Suprapubic skin (tissue), 4 donors: ENCODE results near the gene DOK4. TPM values are rescaled to one million over a fixed set of nuclear protein-coding genes. Genes with fewer than 3 reads are reported as not detected.

ENCODE experiments used
- DNase-seq, 2 donors: peaks; one replicate each; pipeline ENCODE4 v3.0.0-alpha.2; 2019; ENCODE audit warnings: low spot score in 2 of 2
- H3K27ac ChIP-seq: fragments of 200-600 bp; sonication (generic); one replicate; pipeline ENCODE4 v1.5.1; 2019
- H3K27me3 ChIP-seq: fragments of 200-600 bp; sonication (generic); one replicate; pipeline ENCODE4 v1.5.1; 2019
- H3K36me3 ChIP-seq: fragments of 200-600 bp; sonication (generic); one replicate; pipeline ENCODE4 v1.5.1; 2019
- H3K4me1 ChIP-seq: fragments of 200-600 bp; sonication (generic); one replicate; pipeline ENCODE4 v1.5.1; 2019
- H3K4me3 ChIP-seq: fragments of 200-600 bp; sonication (generic); one replicate; pipeline ENCODE4 v1.5.1; 2019; ENCODE audit warnings: mild to moderate bottlenecking
- H3K9me3 ChIP-seq: fragments of 200-600 bp; sonication (generic); one replicate; pipeline ENCODE4 v1.5.1; 2019
- EP300 ChIP-seq: sonication (generic); formaldehyde crosslinking; IDR thresholded peaks from one replicate; pipeline ENCODE4 v1.6.1; 2017; ENCODE audit warnings: antibody characterized with exemption
- POLR2A ChIP-seq, 2 donors: fragments of 450-650 bp; IDR thresholded peaks; one replicate each; pipeline ENCODE4 v1.6.1; 2017; ENCODE audit warnings: antibody characterized with exemption in 2 of 2, mild to moderate bottlenecking in 2 of 2, moderate library complexity in 2 of 2
- POLR2AphosphoS5 ChIP-seq, 3 donors: sonication (generic); formaldehyde crosslinking; IDR thresholded peaks; one replicate each; pipeline ENCODE4 v1.6.1; 2017; ENCODE audit warnings: antibody characterized with exemption in 3 of 3
- WGBS: methylation state at CpG from one replicate; pipeline ENCODE4 v1.1.5; 2018; 5-methylcytosine and 5-hydroxymethylcytosine counted together
- total RNA-seq, 4 donors: library from RNA; depleted of rRNA; stranded (reverse); fragments of >200 nt; gene quantifications; one replicate each; pipeline ENCODE4 v1.1.0, GENCODE V29; 2016
- TF ChIP-seq, protein P1 (sequence below), 2 donors: fragments of 200-600 bp in 1 of 2; fragments of 450-650 bp in 1 of 2; sonication (generic) in 1 of 2; IDR thresholded peaks; one replicate each; pipeline ENCODE4 v1.5.1; 2016 to 2019; ENCODE audit warnings: antibody characterized with exemption in 2 of 2, mild to moderate bottlenecking in 1 of 2, moderate library complexity in 1 of 2

The DOK4 gene
- total RNA-seq, 4 donors from 2014 or later, result 29.8 to 66.8 (median 51.3) TPM

DNA sequence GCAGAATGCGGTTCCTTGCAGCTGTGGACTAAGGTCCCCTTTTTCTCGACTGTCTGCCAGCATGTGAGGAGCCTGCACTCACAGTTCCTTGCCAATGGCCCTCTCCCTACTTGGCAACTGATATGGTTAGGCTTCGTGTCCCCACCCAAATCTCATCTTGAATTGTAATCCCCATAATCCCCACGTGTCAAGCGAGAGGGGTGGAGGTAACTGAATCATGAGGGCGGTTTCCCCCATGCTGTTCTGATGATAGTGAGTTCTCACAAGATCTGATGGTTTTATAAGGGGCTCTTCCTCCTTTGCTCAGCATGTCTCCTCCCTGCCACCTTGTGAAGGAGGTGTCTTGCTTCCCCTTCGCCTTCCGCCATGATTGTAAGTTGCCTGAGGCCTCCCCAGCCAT, 59.0 kb downstream of the DOK4 start:
- no peak for DNase-seq
- Histone ChIP-seq H3K27me3 (no peaks in the 10 kb centered on the region), H3K36me3 (peaks cover 60% of the 10 kb centered on the region), H3K4me1 (peaks cover under 1% of the 10 kb centered on the region), H3K27ac (no peak overlapping the region), H3K9me3 (no peaks in the 10 kb centered on the region), H3K4me3 (no peak overlapping the region)
- 76% methylated on average over 8 of the region's 8 CpGs for WGBS
- TF ChIP-seq POLR2A (IDR thresholded peaks at IDR 0.05), result no peak
- no peak for TF ChIP-seq POLR2AphosphoS5 (IDR thresholded peaks at IDR 0.05)
- TF ChIP-seq EP300, result no peak
- TF ChIP-seq, protein P1, sequence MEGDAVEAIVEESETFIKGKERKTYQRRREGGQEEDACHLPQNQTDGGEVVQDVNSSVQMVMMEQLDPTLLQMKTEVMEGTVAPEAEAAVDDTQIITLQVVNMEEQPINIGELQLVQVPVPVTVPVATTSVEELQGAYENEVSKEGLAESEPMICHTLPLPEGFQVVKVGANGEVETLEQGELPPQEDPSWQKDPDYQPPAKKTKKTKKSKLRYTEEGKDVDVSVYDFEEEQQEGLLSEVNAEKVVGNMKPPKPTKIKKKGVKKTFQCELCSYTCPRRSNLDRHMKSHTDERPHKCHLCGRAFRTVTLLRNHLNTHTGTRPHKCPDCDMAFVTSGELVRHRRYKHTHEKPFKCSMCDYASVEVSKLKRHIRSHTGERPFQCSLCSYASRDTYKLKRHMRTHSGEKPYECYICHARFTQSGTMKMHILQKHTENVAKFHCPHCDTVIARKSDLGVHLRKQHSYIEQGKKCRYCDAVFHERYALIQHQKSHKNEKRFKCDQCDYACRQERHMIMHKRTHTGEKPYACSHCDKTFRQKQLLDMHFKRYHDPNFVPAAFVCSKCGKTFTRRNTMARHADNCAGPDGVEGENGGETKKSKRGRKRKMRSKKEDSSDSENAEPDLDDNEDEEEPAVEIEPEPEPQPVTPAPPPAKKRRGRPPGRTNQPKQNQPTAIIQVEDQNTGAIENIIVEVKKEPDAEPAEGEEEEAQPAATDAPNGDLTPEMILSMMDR (IDR thresholded peaks at IDR 0.05), result no peak

DNA sequence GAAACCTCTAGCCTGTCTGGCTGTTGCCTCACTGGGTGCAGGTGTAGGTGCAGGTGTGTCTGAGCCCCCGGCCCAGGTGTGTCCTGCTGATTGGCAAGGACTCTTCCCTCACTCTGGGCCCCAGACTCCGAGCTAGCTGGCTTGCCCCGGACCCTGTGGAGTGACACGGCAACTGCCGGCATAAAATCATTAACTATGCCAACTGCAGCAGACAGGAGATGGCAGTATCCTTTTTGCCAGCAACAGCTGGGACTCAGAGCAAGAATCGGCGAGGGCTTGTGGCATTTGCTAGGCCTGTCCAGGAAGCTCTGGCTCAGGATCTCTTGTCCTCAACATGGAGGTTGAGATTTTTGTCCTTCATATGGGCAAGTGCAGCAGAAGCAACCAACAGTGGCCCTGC, 59.9 kb downstream of the DOK4 start:
- no peak for DNase-seq
- Histone ChIP-seq H3K27ac (no peak overlapping the region), H3K27me3 (no peaks in the 10 kb centered on the region), H3K9me3 (no peaks in the 10 kb centered on the region), H3K4me3 (no peak overlapping the region), H3K4me1 (peaks cover 6% of the 10 kb centered on the region), H3K36me3 (peaks cover 51% of the 10 kb centered on the region)
- no peak for TF ChIP-seq POLR2A (IDR thresholded peaks at IDR 0.05)
- TF ChIP-seq EP300, result no peak
- TF ChIP-seq POLR2AphosphoS5 (IDR thresholded peaks at IDR 0.05), result no peak
- TF ChIP-seq, protein P1 (IDR thresholded peaks at IDR 0.05), result no peak
- 82% methylated on average over 6 of the region's 7 CpGs for WGBS

DNA sequence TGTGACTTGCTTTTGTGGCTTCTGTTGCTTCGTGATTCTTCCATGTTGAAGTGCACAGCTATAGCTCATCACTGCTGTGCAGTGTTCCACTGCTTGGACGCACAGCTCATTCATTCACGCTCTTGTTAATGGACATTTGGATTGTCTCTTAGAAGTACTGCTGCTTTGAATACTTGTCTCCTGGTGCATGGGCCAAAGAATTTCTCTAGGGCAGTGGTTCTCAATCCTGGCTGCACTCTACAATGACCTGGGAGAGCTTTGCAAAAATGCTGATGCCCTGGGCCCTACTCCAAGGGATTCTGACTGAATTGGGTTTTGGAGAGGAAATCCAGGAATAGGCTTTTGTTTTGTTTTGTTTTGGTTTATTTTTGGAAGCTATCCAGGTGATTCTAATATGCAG, 61.7 kb downstream of the DOK4 start:
- DNase-seq, result no peak
- Histone ChIP-seq H3K4me1 (peaks cover 6% of the 10 kb centered on the region), H3K27ac (no peak overlapping the region), H3K27me3 (no peaks in the 10 kb centered on the region), H3K4me3 (no peak overlapping the region), H3K36me3 (peaks cover 33% of the 10 kb centered on the region), H3K9me3 (no peaks in the 10 kb centered on the region)
- WGBS, result 86% methylated on average over 3 of the region's 3 CpGs
- TF ChIP-seq, protein P1 (IDR thresholded peaks at IDR 0.05), result no peak
- TF ChIP-seq EP300, result no peak
- no peak for TF ChIP-seq POLR2A (IDR thresholded peaks at IDR 0.05)
- no peak for TF ChIP-seq POLR2AphosphoS5 (IDR thresholded peaks at IDR 0.05)

DNA sequence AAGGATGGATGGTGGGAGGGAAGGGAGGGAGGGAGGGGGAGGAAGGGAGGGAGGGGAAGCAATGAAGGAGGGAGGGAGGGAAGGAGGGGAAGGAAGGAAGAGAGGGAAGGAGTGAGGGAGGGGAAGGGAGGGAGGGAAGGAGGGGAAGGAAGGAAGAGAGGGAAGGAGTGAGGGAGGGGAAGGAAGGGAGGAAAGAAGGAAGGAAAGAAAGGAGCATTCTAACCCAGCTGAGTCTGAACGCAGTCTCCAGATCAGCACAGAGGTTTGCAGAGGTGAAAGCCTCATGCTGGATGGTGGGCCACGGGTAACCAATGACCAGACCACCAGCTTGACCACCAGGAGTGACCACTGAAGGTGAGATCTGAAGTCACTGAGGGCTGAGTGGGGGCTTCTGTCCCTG, 63.1 kb downstream of the DOK4 start:
- Histone ChIP-seq H3K4me3 (no peak overlapping the region), H3K27me3 (no peaks in the 10 kb centered on the region), H3K4me1 (peaks cover 18% of the 10 kb centered on the region), H3K36me3 (peaks cover 20% of the 10 kb centered on the region), H3K9me3 (no peaks in the 10 kb centered on the region), H3K27ac (no peak overlapping the region)
- 76% methylated on average over 2 of the region's 2 CpGs for WGBS
- no peak for TF ChIP-seq POLR2AphosphoS5 (IDR thresholded peaks at IDR 0.05)
- TF ChIP-seq EP300, result no peak
- no peak for TF ChIP-seq POLR2A (IDR thresholded peaks at IDR 0.05)
- TF ChIP-seq, protein P1 (IDR thresholded peaks at IDR 0.05), result no peak
- DNase-seq, result no peak

DNA sequence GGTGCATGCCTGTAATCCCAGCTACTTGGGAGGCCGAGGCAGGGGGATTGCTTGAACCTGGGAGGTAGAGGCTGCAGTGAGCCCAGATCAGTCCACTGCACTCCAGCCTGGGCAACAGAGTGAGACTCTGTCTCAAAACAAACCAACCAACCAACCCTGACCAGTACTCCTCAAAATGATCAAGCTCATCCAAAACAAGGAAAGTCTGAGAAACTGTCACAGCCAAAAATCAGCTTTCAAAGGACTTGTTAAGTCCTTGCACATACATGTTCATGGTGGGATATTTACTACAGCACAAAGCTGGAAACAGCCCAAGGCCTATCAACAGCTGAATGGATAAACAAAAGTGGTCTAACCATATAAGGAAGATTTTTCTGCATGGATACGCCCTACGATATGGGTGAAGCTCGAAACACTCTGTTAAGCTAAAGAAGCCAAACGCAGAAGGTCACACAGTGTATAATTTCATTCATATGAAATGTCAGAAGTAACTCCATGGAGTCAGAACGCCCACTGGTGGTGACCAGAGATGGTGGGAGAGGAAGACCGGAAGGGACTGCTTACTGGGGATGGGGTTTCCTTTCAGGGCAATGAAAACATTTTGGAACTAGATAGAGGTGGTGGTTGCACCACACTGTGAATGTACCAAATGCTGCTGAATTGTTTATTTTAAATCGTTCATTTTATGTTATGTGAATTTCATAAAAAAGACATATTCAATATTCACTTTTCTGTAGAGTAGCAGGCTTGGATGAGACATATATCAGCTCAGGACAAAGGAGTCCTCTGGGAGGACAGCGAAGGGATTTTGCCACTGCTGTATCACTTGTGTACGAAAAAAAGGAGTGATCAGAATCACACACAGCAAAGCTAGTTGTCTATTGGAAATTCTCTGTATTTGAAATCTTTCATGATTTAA, 64.0 kb downstream of the DOK4 start:
- Histone ChIP-seq H3K4me1 (peaks cover 26% of the 10 kb centered on the region), H3K4me3 (no peak overlapping the region), H3K36me3 (peaks cover 11% of the 10 kb centered on the region), H3K27me3 (no peaks in the 10 kb centered on the region), H3K9me3 (no peaks in the 10 kb centered on the region), H3K27ac (no peak overlapping the region)
- no peak for DNase-seq
- WGBS, result 33% methylated on average over 10 of the region's 10 CpGs
- TF ChIP-seq, protein P1 (IDR thresholded peaks at IDR 0.05), result peak; percentile 18 to 42
- TF ChIP-seq POLR2A (IDR thresholded peaks at IDR 0.05) (no peak), POLR2AphosphoS5 (IDR thresholded peaks at IDR 0.05) (no peak), EP300 (no peak)
